WI38 (cell line): ENCODE data around the gene BRINP3.

ENCODE experiments used
- H3K4me3 ChIP-seq: 2 replicates; pipeline ENCODE4 v1.5.1; 2011; ENCODE audit warnings: low read depth, mild to moderate bottlenecking, control low read depth, low read length
- TF ChIP-seq, protein P1 (sequence below): IDR thresholded peaks from 2 replicates; pipeline ENCODE4 v1.5.1; 2012; ENCODE audit warnings: low read depth, mild to moderate bottlenecking, control low read depth, low read length

The BRINP3 gene

DNA sequence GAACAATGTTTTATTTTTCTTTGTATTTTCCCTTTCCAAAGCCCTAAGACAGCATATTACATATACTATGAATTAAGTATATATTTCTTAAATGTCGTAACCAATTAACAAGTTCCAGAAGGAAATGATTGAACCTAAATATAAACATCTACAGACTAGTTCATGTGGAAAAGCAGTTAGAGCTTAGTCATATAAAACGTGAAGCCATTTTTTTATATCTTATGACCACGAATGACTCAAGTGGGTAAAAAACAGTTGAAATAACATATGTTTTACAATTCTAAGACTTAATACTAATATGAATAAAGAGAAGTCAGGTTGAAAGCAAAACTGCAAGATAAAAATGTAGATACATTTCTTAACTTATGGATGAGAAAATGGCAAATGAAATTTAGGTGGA lies 307.3 kb downstream of the BRINP3 start:
- H3K4me3 ChIP-seq: no peak overlapping the region
- TF ChIP-seq, protein P1, sequence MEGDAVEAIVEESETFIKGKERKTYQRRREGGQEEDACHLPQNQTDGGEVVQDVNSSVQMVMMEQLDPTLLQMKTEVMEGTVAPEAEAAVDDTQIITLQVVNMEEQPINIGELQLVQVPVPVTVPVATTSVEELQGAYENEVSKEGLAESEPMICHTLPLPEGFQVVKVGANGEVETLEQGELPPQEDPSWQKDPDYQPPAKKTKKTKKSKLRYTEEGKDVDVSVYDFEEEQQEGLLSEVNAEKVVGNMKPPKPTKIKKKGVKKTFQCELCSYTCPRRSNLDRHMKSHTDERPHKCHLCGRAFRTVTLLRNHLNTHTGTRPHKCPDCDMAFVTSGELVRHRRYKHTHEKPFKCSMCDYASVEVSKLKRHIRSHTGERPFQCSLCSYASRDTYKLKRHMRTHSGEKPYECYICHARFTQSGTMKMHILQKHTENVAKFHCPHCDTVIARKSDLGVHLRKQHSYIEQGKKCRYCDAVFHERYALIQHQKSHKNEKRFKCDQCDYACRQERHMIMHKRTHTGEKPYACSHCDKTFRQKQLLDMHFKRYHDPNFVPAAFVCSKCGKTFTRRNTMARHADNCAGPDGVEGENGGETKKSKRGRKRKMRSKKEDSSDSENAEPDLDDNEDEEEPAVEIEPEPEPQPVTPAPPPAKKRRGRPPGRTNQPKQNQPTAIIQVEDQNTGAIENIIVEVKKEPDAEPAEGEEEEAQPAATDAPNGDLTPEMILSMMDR: no peak

GRCh38 chr1:190169311-190170067 lies 308.2 kb downstream of the BRINP3 start:
- no peak overlapping the region for H3K4me3 ChIP-seq
- TF ChIP-seq, protein P1: no peak

- TF ChIP-seq, protein P1: no peak
- H3K4me3 ChIP-seq: no peak overlapping the region
Observed at GRCh38 chr1:190168893-190169280, 308.8 kb downstream of the BRINP3 start.

GRCh38 chr1:190168116-190168892 lies 309.4 kb downstream of the BRINP3 start:
- no peak overlapping the region for H3K4me3 ChIP-seq
- TF ChIP-seq, protein P1: no peak

DNA sequence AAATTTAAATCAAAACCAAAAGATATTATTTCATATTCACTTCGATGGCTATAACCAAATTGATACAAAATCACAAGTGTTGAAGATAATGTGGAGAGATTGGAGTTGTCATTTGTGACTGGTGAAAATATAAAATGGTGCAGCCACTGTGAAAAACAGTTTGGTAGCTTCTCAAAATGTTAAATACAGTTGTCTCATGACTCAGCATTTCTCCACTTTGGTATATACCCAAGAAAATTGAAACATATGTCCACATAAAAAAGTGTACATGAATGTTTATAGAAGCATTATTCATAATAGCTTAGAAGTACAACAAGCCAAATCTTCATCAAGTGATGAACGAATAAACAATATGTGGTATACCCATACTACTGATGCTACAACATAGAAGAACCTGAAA lies 318.5 kb downstream of the BRINP3 start:
- TF ChIP-seq, protein P1: no peak
- H3K4me3 ChIP-seq: no peak overlapping the region

GRCh38 chr1:190154744-190155143 lies 322.9 kb downstream of the BRINP3 start:
- no peak overlapping the region for H3K4me3 ChIP-seq
- TF ChIP-seq, protein P1: no peak

DNA sequence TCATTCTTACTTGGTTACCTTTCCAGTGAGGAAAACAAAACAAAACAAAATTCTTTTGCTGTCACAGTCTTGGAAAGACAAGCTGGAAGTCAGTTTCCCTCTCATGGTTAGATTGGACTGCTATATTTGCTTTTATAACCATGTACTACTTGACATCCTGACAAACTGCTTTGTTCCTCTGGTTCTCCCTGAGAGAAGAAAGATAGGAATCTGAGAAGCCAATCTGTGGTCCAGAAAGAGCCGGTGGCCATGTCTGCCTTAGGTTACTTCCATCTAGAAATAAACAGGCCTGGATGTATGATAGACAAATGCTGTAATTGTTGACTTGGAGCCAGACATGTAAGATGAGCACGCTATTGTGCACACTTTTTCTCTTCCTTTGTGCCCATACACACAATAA lies 330.0 kb downstream of the BRINP3 start:
- TF ChIP-seq, protein P1: no peak
- H3K4me3 ChIP-seq: no peak overlapping the region
